ENCODE results near the gene GREM2.

GRCh38 chr1:240492832-240493440, 119.0 kb downstream of the GREM2 start:
- no peak for TF ChIP-seq CTCF (IDR thresholded peaks at IDR 0.05; ENCODE audit: extremely low read depth in 1 of 2, insufficient read depth in 1 of 2, low read depth in 1 of 2, low read length in 2 of 2)
- no peak for TF ChIP-seq POLR2AphosphoS5 (IDR thresholded peaks at IDR 0.05; ENCODE audit: insufficient read depth, low read depth, low read length)
